Osteocyte (in vitro differentiated cells): ENCODE data around the gene RIC8A. TPM values are rescaled to one million over a fixed set of nuclear protein-coding genes. Genes with fewer than 3 reads are reported as not detected.

Source experiments
- DNase-seq: peaks from one replicate; pipeline ENCODE4 v3.0.0; 2021; ENCODE audit warnings: mixed read lengths; ENCODE audit not compliant: unreplicated experiment; ENCODE audit errors: extremely low spot score
- H3K27ac Mint-ChIP-seq: one replicate; pipeline ENCODE4 v1.8.0; 2021; ENCODE audit warnings: mild to moderate bottlenecking, mixed read lengths; ENCODE audit not compliant: unreplicated experiment
- H3K27me3 Mint-ChIP-seq: one replicate; pipeline ENCODE4 v1.8.0; 2021; ENCODE audit warnings: mixed read lengths; ENCODE audit not compliant: unreplicated experiment
- H3K36me3 Mint-ChIP-seq: one replicate; pipeline ENCODE4 v1.8.0; 2021; ENCODE audit warnings: mixed read lengths; ENCODE audit not compliant: unreplicated experiment
- H3K4me1 Mint-ChIP-seq: one replicate; pipeline ENCODE4 v1.8.0; 2021; ENCODE audit warnings: mixed read lengths; ENCODE audit not compliant: unreplicated experiment
- H3K4me3 Mint-ChIP-seq: one replicate; pipeline ENCODE4 v1.8.0; 2021; ENCODE audit warnings: mild to moderate bottlenecking, moderate library complexity, mixed read lengths; ENCODE audit not compliant: unreplicated experiment
- H3K9me3 Mint-ChIP-seq: one replicate; pipeline ENCODE4 v1.8.0; 2021; ENCODE audit warnings: mixed read lengths; ENCODE audit not compliant: unreplicated experiment
- total RNA-seq: library from RNA; stranded (reverse); gene quantifications from 2 replicates; pipeline ENCODE4 v1.2.1, GENCODE V29; 2021
- TF ChIP-seq, protein P1 (sequence below): fragments of 200-600 bp; sonication (generic); IDR thresholded peaks from 2 replicates; pipeline ENCODE4 v1.5.0; 2021; ENCODE audit warnings: antibody characterized with exemption, mild to moderate bottlenecking, moderate library complexity

Gene RIC8A
- total RNA-seq, 1 donor from 2014 or later = 125 TPM

DNA sequence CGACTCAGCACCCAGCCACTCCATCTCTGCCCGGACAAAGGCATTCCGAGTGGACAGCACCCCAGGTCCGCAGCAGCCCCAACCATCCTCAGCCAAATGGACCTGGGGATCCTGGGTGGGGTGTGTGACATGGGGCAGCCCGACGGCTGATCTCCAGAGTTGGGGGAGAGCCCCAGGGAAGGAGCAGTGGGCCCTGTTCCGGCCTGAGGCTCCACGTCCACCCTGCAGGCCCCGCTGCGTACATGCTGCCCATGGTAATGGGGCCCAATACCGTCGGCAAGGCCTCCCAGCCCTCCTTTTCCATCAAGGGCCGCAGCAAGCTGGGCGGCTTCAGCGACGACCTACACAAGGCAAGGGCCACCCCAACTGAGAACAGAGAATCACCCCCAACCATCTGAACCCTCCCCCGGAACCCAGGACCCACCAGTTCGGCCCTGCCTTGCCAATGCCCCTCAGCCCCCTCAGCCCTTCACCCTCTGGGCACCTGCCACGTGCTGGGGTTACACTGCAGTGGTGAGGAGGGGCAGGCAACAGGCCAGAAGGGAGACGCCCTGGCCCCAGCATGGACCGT lies 9.2 kb upstream of the RIC8A start:
- Mint-ChIP-seq H3K4me1 (peaks cover 2% of the 10 kb centered on the region), H3K4me3 (no peak overlapping the region), H3K36me3 (peaks cover 12% of the 10 kb centered on the region), H3K9me3 (no peaks in the 10 kb centered on the region), H3K27ac (no peak overlapping the region), H3K27me3 (no peaks in the 10 kb centered on the region)
- TF ChIP-seq, protein P1, sequence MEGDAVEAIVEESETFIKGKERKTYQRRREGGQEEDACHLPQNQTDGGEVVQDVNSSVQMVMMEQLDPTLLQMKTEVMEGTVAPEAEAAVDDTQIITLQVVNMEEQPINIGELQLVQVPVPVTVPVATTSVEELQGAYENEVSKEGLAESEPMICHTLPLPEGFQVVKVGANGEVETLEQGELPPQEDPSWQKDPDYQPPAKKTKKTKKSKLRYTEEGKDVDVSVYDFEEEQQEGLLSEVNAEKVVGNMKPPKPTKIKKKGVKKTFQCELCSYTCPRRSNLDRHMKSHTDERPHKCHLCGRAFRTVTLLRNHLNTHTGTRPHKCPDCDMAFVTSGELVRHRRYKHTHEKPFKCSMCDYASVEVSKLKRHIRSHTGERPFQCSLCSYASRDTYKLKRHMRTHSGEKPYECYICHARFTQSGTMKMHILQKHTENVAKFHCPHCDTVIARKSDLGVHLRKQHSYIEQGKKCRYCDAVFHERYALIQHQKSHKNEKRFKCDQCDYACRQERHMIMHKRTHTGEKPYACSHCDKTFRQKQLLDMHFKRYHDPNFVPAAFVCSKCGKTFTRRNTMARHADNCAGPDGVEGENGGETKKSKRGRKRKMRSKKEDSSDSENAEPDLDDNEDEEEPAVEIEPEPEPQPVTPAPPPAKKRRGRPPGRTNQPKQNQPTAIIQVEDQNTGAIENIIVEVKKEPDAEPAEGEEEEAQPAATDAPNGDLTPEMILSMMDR = no peak
- peak; percentile 74 for DNase-seq

DNA sequence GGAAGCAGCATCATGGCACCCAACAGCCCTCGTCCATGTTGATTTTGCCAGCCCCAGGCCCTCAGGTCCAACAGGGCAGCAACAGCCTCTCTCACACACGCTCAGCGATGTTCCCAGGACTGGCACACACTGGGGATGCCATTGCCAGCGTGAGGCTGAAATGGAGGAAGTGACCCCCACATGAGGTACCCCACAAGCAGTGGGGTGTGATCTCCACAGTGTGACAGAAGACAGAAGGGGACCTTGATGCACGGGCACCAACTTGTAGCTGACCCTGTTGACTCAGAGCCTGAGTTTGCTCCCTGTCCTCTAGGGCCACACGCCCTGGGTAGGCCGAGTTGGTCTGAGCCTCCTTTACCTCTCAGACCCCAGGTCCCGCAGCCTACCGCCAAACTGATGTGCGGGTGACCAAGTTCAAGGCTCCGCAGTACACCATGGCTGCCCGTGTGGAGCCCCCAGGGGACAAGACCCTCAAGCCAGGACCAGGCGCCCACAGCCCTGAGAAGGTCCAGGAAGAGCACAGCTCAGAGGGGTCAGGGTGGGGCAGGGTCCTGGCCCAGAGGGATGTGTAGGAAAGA lies 8.4 kb upstream of the RIC8A start:
- Mint-ChIP-seq H3K36me3 (peaks cover 19% of the 10 kb centered on the region), H3K4me1 (peaks cover 5% of the 10 kb centered on the region), H3K9me3 (no peaks in the 10 kb centered on the region), H3K27ac (no peak overlapping the region), H3K27me3 (no peaks in the 10 kb centered on the region), H3K4me3 (no peak overlapping the region)
- peak; percentile 76 for DNase-seq
- TF ChIP-seq, protein P1 = no peak

DNA sequence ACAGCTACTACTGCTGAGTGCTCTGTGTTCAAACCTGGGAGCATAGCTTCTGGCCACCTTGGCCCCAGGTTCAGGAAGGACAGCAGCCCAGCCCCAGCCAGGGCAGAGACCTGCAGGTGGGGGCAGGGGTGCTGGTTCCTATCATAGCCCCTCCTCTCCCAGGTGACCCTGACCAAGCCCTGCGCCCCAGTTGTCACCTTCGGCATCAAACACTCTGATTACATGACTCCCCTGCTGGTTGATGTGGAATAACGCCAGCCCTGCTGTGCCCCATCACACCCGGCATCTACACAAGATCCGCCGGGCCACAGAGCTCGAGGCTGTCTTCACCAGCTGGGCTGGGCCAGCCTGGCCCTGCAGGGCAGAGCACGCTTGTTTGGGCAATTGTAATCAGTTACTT lies 7.7 kb upstream of the RIC8A start:
- no peaks in the 10 kb centered on the region for H3K9me3 Mint-ChIP-seq
- TF ChIP-seq, protein P1 = no peak
- no peak overlapping the region for H3K27ac Mint-ChIP-seq
- peaks cover 6% of the 10 kb centered on the region for H3K4me1 Mint-ChIP-seq
- H3K36me3 Mint-ChIP-seq = peaks cover 19% of the 10 kb centered on the region
- peak; percentile 80 for DNase-seq
- H3K4me3 Mint-ChIP-seq = no peak overlapping the region
- no peaks in the 10 kb centered on the region for H3K27me3 Mint-ChIP-seq

DNA sequence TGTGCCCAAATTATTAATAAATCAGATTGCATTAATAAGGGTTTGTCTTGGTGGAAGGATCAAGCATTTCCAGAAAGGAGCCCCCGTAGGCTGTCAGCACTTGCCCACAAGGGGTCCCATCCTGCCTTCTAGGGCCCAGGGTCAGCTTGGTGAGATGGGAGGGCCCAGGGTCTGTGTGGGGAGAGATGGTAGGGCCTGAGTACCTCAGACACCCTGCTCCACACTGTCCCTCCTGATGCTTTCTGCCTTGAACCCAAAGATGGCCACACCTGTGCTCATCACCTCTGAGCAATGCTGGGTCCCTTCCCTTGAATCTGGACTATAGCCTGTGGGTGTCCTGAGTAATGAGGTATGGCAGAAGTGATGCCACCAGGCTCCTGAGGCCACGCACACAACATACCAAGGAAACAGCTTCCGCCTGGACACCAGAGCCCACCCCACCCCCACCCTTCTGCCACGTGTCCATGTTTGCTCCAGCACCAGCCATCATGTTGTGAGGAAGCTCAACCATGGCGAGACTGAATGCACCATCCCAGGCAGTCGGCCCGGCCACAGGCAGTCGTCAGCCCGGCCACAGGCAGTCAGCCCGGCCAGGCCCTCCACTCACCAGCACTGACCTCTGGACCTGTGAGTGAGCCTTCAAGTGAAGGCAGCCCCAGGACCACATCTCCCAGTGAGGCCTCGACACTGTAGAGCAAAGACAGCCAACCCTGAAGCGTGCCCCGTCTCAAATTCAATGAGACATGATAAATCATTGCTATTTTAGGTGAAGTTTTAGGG lies 7.1 kb upstream of the RIC8A start:
- no peak overlapping the region for H3K27ac Mint-ChIP-seq
- H3K4me1 Mint-ChIP-seq = peaks cover 9% of the 10 kb centered on the region
- DNase-seq = peak; percentile 78
- H3K27me3 Mint-ChIP-seq = no peaks in the 10 kb centered on the region
- no peaks in the 10 kb centered on the region for H3K9me3 Mint-ChIP-seq
- TF ChIP-seq, protein P1 = no peak
- no peak overlapping the region for H3K4me3 Mint-ChIP-seq
- H3K36me3 Mint-ChIP-seq = peaks cover 19% of the 10 kb centered on the region

DNA sequence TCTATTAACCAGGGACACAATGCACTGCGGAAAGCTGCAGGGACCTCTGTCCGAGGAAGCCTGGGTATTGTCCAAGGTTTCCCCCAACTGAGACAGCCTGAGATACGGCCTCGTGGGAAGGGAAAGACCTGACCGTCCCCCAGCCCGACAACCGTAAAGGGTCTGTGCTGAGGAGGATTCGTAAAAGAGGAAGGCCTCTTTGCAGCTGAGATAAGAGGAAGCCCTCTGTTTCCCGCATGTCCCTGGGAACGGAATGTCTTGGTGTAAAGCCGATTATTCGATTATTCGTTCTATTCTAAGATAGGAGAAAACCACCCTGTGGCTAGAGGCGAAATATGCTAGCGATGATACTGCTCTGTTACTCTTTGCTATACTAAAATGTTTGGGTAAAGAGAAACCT lies 5.5 kb upstream of the RIC8A start:
- TF ChIP-seq, protein P1 = no peak
- Mint-ChIP-seq H3K9me3 (no peaks in the 10 kb centered on the region), H3K4me1 (peaks cover 18% of the 10 kb centered on the region), H3K27me3 (no peaks in the 10 kb centered on the region), H3K27ac (peak overlapping the region; percentile 6), H3K36me3 (peaks cover 19% of the 10 kb centered on the region), H3K4me3 (no peak overlapping the region)
- no peak for DNase-seq
